ENCODE data around the gene ONECUT2.

- no peak for TF ChIP-seq CREB1 (CRISPR knock-in tag; IDR thresholded peaks at IDR 0.05; ENCODE audit: low read depth)
- TF ChIP-seq, protein P1, sequence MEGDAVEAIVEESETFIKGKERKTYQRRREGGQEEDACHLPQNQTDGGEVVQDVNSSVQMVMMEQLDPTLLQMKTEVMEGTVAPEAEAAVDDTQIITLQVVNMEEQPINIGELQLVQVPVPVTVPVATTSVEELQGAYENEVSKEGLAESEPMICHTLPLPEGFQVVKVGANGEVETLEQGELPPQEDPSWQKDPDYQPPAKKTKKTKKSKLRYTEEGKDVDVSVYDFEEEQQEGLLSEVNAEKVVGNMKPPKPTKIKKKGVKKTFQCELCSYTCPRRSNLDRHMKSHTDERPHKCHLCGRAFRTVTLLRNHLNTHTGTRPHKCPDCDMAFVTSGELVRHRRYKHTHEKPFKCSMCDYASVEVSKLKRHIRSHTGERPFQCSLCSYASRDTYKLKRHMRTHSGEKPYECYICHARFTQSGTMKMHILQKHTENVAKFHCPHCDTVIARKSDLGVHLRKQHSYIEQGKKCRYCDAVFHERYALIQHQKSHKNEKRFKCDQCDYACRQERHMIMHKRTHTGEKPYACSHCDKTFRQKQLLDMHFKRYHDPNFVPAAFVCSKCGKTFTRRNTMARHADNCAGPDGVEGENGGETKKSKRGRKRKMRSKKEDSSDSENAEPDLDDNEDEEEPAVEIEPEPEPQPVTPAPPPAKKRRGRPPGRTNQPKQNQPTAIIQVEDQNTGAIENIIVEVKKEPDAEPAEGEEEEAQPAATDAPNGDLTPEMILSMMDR (conservative IDR thresholded peaks at IDR 0.05; ENCODE audit: low read depth in 2 of 2), result no peak
- no peak for TF ChIP-seq EZH2 (IDR thresholded peaks at IDR 0.05; ENCODE audit: low read depth, unreplicated experiment)
- no peak for TF ChIP-seq POLR2AphosphoS5 (IDR thresholded peaks at IDR 0.05; ENCODE audit: low read depth)
- no peak for TF ChIP-seq JUNB (IDR thresholded peaks at IDR 0.05; ENCODE audit: unreplicated experiment)
- no peak for TF ChIP-seq ETS1 (IDR thresholded peaks at IDR 0.05)
- no peak for TF ChIP-seq REST (IDR thresholded peaks at IDR 0.05; ENCODE audit: unreplicated experiment)
- no peak for TF ChIP-seq ZNF114 (CRISPR knock-in tag; IDR thresholded peaks at IDR 0.05)
Observed at GRCh38 chr18:57435846-57436190, 644 bp downstream of the ONECUT2 start.
